MM.1S (cell line): ENCODE results near the gene NRXN3.

Experiments used
- DNase-seq: peaks from one replicate; pipeline ENCODE4 v3.0.0-alpha.2; 2015
- H2AFZ ChIP-seq: fragments of 300-600 bp; sonication (generic); 2 replicates; pipeline ENCODE4 v1.6.0; 2016; ENCODE audit warnings: antibody characterized with exemption, low read length
- H3F3A ChIP-seq: fragments of 300-600 bp; sonication (generic); 2 replicates; pipeline ENCODE4 v1.6.1; 2016; ENCODE audit warnings: mild to moderate bottlenecking, antibody characterized with exemption, low read length, moderate library complexity, mixed read lengths; ENCODE audit not compliant: insufficient read depth
- H3K27ac ChIP-seq: fragments of 300-600 bp; sonication (generic); 2 replicates; pipeline ENCODE4 v1.5.1; 2016; ENCODE audit warnings: mild to moderate bottlenecking, low read length
- H3K27me3 ChIP-seq: fragments of 300-600 bp; sonication (generic); replicated peaks from 2 replicates; pipeline ENCODE4 v1.6.0; 2016; ENCODE audit warnings: low read length; ENCODE audit not compliant: insufficient read depth
- H3K36me3 ChIP-seq: fragments of 300-600 bp; sonication (generic); replicated peaks from 2 replicates; pipeline ENCODE4 v1.6.1; 2016; ENCODE audit warnings: mild to moderate bottlenecking, low read length, mixed read lengths; ENCODE audit not compliant: insufficient read depth
- H3K4me1 ChIP-seq: fragments of 300-600 bp; sonication (generic); 2 replicates; pipeline ENCODE4 v1.6.1; 2016; ENCODE audit warnings: low read length, mixed read lengths
- H3K4me2 ChIP-seq: fragments of 300-600 bp; sonication (generic); 2 replicates; pipeline ENCODE4 v1.6.0; 2016; ENCODE audit warnings: low read depth, low read length
- H3K4me3 ChIP-seq: fragments of 300-600 bp; sonication (generic); 2 replicates; pipeline ENCODE4 v1.5.1; 2016; ENCODE audit warnings: low read length, mixed read lengths
- H3K79me2 ChIP-seq: fragments of 300-600 bp; sonication (generic); 2 replicates; pipeline ENCODE4 v1.6.1; 2016; ENCODE audit warnings: mixed run types, low read length, mixed read lengths
- H3K9ac ChIP-seq: fragments of 300-600 bp; sonication (generic); 2 replicates; pipeline ENCODE4 v1.6.1; 2016; ENCODE audit warnings: low read length, mixed read lengths
- H3K9me2 ChIP-seq: fragments of 300-600 bp; sonication (generic); replicated peaks from 2 replicates; pipeline ENCODE4 v1.6.1; 2016; ENCODE audit warnings: mild to moderate bottlenecking, low read length, mixed read lengths; ENCODE audit not compliant: insufficient read depth
- H3K9me3 ChIP-seq: fragments of 300-600 bp; sonication (generic); replicated peaks from 2 replicates; pipeline ENCODE4 v1.6.1; 2016; ENCODE audit warnings: mild to moderate bottlenecking, low read length, mixed read lengths; ENCODE audit not compliant: insufficient read depth
- H4K20me1 ChIP-seq: fragments of 300-600 bp; sonication (generic); 2 replicates; pipeline ENCODE4 v1.6.1; 2016; ENCODE audit warnings: mild to moderate bottlenecking, low read length, moderate library complexity, mixed read lengths; ENCODE audit not compliant: insufficient read depth
- EZH2 ChIP-seq: fragments of 300-600 bp; sonication (generic); optimal IDR thresholded peaks from 2 replicates; pipeline ENCODE3; 2017; ENCODE audit warnings: low read depth, mild to moderate bottlenecking, antibody characterized with exemption, low read length, mixed read lengths
- EZH2phosphoT487 ChIP-seq: fragments of 300-600 bp; sonication (generic); IDR thresholded peaks from 2 replicates; pipeline ENCODE4 v1.6.1; 2018; ENCODE audit warnings: antibody characterized with exemption, low read length
- TF ChIP-seq, protein P1 (sequence below): fragments of 300-600 bp; sonication (generic); IDR thresholded peaks from 2 replicates; pipeline ENCODE4 v1.5.1; 2016; ENCODE audit warnings: antibody characterized with exemption, low read length, mixed read lengths

Gene NRXN3

GRCh38 chr14:78227248-78228077 lies 57.3 kb downstream of the NRXN3 start:
- no peak for DNase-seq
- Histone ChIP-seq H3K79me2 (no peaks in the 10 kb centered on the region), H3K4me1 (no peaks in the 10 kb centered on the region), H3F3A (no peaks in the 10 kb centered on the region), H3K4me2 (no peak overlapping the region), H3K9me3 (no peaks in the 10 kb centered on the region), H3K9me2 (no peaks in the 10 kb centered on the region), H3K9ac (no peak overlapping the region), H3K27ac (no peak overlapping the region), H2AFZ (no peak overlapping the region), H3K27me3 (no peaks in the 10 kb centered on the region), H3K4me3 (no peak overlapping the region), H3K36me3 (no peaks in the 10 kb centered on the region), H4K20me1 (no peaks in the 10 kb centered on the region)
- no peak for TF ChIP-seq EZH2phosphoT487
- TF ChIP-seq, protein P1, sequence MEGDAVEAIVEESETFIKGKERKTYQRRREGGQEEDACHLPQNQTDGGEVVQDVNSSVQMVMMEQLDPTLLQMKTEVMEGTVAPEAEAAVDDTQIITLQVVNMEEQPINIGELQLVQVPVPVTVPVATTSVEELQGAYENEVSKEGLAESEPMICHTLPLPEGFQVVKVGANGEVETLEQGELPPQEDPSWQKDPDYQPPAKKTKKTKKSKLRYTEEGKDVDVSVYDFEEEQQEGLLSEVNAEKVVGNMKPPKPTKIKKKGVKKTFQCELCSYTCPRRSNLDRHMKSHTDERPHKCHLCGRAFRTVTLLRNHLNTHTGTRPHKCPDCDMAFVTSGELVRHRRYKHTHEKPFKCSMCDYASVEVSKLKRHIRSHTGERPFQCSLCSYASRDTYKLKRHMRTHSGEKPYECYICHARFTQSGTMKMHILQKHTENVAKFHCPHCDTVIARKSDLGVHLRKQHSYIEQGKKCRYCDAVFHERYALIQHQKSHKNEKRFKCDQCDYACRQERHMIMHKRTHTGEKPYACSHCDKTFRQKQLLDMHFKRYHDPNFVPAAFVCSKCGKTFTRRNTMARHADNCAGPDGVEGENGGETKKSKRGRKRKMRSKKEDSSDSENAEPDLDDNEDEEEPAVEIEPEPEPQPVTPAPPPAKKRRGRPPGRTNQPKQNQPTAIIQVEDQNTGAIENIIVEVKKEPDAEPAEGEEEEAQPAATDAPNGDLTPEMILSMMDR, result no peak
- TF ChIP-seq EZH2, result no peak

GRCh38 chr14:78228702-78229327 lies 58.6 kb downstream of the NRXN3 start:
- TF ChIP-seq EZH2, result no peak
- TF ChIP-seq EZH2phosphoT487, result no peak
- Histone ChIP-seq H4K20me1 (no peaks in the 10 kb centered on the region), H3K9me3 (no peaks in the 10 kb centered on the region), H3K79me2 (no peaks in the 10 kb centered on the region), H3K27me3 (no peaks in the 10 kb centered on the region), H3F3A (no peaks in the 10 kb centered on the region), H3K9me2 (no peaks in the 10 kb centered on the region), H3K4me3 (no peak overlapping the region), H2AFZ (no peak overlapping the region), H3K4me1 (no peaks in the 10 kb centered on the region), H3K27ac (no peak overlapping the region), H3K9ac (no peak overlapping the region), H3K4me2 (no peak overlapping the region), H3K36me3 (no peaks in the 10 kb centered on the region)
- DNase-seq, result no peak

DNA sequence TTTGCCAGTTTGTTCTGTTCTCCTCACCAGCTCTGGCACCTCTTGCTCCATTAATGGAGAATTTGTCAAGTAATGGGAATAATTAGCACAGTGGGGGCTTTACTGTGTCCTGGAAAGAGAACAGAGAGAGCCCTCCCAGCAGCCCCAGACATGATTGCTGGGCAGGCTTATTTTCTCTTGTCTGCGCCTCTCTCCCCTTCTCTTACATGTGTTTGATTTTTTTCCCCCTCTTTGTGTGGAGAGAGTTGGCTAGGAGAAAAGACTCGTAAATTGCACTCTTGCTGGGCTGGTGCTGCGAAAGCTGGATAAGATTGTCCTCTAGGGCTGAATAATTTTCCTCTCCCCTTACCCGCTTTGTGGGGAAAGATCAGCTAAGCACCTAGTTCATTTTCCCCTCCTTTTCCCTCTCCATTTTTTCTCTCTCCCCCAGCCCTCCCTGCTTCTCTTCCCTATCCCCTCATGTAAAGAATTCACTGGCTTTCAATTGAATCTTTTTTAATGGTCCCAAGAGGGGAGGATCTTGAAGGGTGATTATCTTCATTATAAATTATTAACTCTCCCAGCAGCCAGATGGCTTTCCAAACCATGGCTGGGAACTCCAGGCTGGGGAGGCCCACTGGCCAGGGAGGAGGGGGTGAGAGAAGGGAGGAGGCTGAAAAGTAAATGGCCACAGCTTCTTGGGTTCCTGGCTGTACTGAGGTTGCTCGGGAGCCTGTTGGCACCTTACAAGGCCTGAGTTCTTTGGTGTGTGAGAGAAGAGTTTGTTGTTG lies 62.2 kb downstream of the NRXN3 start:
- DNase-seq, result no peak
- Histone ChIP-seq H3K9ac (no peak overlapping the region), H3K79me2 (no peaks in the 10 kb centered on the region), H3K4me3 (no peak overlapping the region), H3K4me1 (no peaks in the 10 kb centered on the region), H3F3A (no peaks in the 10 kb centered on the region), H3K27ac (no peak overlapping the region), H4K20me1 (no peaks in the 10 kb centered on the region), H3K4me2 (no peak overlapping the region), H3K27me3 (no peaks in the 10 kb centered on the region), H2AFZ (no peak overlapping the region), H3K9me3 (no peaks in the 10 kb centered on the region), H3K36me3 (no peaks in the 10 kb centered on the region), H3K9me2 (no peaks in the 10 kb centered on the region)
- TF ChIP-seq EZH2phosphoT487, result no peak
- TF ChIP-seq EZH2, result no peak
- TF ChIP-seq, protein P1, result no peak
